Pons (tissue), 1 donor: ENCODE data around the gene ADCK2.
"Not testable (repeated sequence)": the region's sequence is repeated elsewhere in the genome, so short reads cannot be mapped to it uniquely, and the experiment has no call there.

ENCODE experiments used
- DNase-seq: peaks from one replicate; pipeline ENCODE4 v3.0.0-alpha.2; 2016; ENCODE audit warnings: low spot score

Gene ADCK2

GRCh38 chr7:140693849-140694248 is 21.1 kb downstream of the ADCK2 start:
- DNase-seq: not testable (repeated sequence)

GRCh38 chr7:140694592-140694991 is 21.8 kb downstream of the ADCK2 start:
- no peak for DNase-seq

GRCh38 chr7:140695381-140695780 is 22.6 kb downstream of the ADCK2 start:
- no peak for DNase-seq

- DNase-seq: peak; percentile 94
These were observed 23.4 kb downstream of the ADCK2 start for GRCh38 chr7:140696024-140696679.

GRCh38 chr7:140696680-140697446 is 24.1 kb downstream of the ADCK2 start, which contains the start of gene NDUFB2:
Gene NDUFB2 (plus strand): TSS chr7:140696708. CDS start chr7:140696745, 37 bp downstream.
- peak; percentile 86 for DNase-seq

GRCh38 chr7:140697447-140698143 is 24.9 kb downstream of the ADCK2 start:
- no peak for DNase-seq

GRCh38 chr7:140698477-140698876 is 25.7 kb downstream of the ADCK2 start:
- no peak for DNase-seq

GRCh38 chr7:140702774-140703173 is 30.0 kb downstream of the ADCK2 start:
- DNase-seq: no peak

GRCh38 chr7:140704205-140704604 is 31.5 kb downstream of the ADCK2 start:
- no peak for DNase-seq

- no peak for DNase-seq
These were observed 34.4 kb downstream of the ADCK2 start for GRCh38 chr7:140707132-140707531.

- not testable (repeated sequence) for DNase-seq
These were observed 36.0 kb downstream of the ADCK2 start for GRCh38 chr7:140708764-140709163.

GRCh38 chr7:140712392-140712791 is 39.6 kb downstream of the ADCK2 start:
- not testable (repeated sequence) for DNase-seq

GRCh38 chr7:140714331-140715040 is 41.7 kb downstream of the ADCK2 start:
- no peak for DNase-seq

- peak; percentile 17 for DNase-seq
These were observed 47.0 kb downstream of the ADCK2 start for GRCh38 chr7:140719721-140720120.

GRCh38 chr7:140722254-140722653 is 49.5 kb downstream of the ADCK2 start:
- no peak for DNase-seq

GRCh38 chr7:140723006-140723405 is 50.3 kb downstream of the ADCK2 start:
- DNase-seq: no peak

GRCh38 chr7:140723574-140723973 is 50.8 kb downstream of the ADCK2 start:
- DNase-seq: no peak

GRCh38 chr7:140724706-140725105 is 52.0 kb downstream of the ADCK2 start:
- no peak for DNase-seq

GRCh38 chr7:140726281-140726680 is 53.5 kb downstream of the ADCK2 start:
- peak; percentile 42 for DNase-seq

GRCh38 chr7:140732416-140732815 is 59.7 kb downstream of the ADCK2 start:
- no peak for DNase-seq

- DNase-seq: no peak
These were observed 61.4 kb downstream of the ADCK2 start for GRCh38 chr7:140734096-140734495.

- DNase-seq: no peak
These were observed 62.0 kb downstream of the ADCK2 start for GRCh38 chr7:140734729-140735128.
